ENCODE results near the gene GSS. TPM values are rescaled to one million over a fixed set of nuclear protein-coding genes. Genes with fewer than 3 reads are reported as not detected.

The GSS gene
- total and polyA plus RNA-seq, 2 experiments from 2014 or later = 68.3 to 80.7 TPM

DNA sequence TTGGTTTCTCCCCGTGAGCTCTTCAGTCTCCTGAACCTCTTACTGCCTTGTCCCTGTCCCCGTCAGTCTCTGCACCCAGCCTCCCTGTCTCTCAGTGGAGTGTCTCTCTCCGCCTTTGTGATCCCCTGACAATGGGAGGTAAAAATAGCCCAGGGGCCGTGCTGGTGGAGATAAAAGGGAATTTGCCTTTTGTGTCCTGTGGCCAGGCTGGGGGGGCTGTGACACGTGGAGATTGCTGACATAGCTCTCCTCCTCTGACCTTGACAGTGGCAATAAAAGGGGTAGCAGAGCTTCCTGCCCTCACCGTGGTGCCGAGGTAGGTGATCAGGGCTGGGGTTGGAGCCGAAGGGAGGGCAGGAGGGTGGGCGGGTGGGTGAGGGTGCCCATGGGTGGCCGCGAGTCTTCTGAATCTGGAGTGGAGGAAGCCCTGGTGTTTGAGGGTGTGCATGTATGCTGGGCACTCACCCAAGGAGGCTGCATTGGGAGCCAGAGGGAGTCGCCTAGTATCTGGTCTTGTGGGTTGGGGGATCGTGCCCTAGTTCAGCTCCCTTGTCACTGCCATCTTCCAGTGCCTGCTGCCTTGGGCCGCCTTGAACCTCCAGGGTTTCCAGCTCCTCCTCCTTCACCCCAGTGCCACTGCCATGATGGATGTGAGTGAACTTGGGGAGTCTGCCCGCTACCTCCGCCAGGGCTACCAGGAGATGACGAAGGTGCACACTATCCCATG lies 21.9 kb upstream of the GSS start:
- H3K4me2 ChIP-seq (ENCODE audit: unreplicated experiment) = no peak overlapping the region
- H3K4me1 ChIP-seq (ENCODE audit: insufficient read depth) = no peaks in the 10 kb centered on the region
- no peaks in the 10 kb centered on the region for H3F3A ChIP-seq (ENCODE audit: insufficient read depth)
- no peak overlapping the region for H3K27ac ChIP-seq
- H3K9me3 ChIP-seq (ENCODE audit: low read depth) = no peaks in the 10 kb centered on the region
- H3K9me2 ChIP-seq (ENCODE audit: insufficient read depth) = no peaks in the 10 kb centered on the region
- H3K79me2 ChIP-seq (ENCODE audit: insufficient read depth) = no peaks in the 10 kb centered on the region
- 67 to 69% methylated on average over 12 to 17 of the region's 17 CpGs for WGBS, 2 experiments (ENCODE audit: low coverage in 1 of 2, low lambda C conversion rate in 2 of 2, missing lambda C conversion rate in 2 of 2)
- no peak overlapping the region for H3K9ac ChIP-seq
- H2AFZ ChIP-seq = no peak overlapping the region
- no peak for DNase-seq
- H3K4me3 ChIP-seq = no peak overlapping the region
- H3K36me3 ChIP-seq (ENCODE audit: low read depth) = no peaks in the 10 kb centered on the region
- H4K20me1 ChIP-seq (ENCODE audit: insufficient read depth) = no peaks in the 10 kb centered on the region
- in situ Hi-C loops (cut with MboI) = no loop called here
- TF ChIP-seq EZH2 (IDR thresholded peaks at IDR 0.05; ENCODE audit: insufficient read depth, poor library complexity, severe bottlenecking) (no peak), EZH2phosphoT487 (IDR thresholded peaks at IDR 0.05; ENCODE audit: insufficient read depth, low read depth) (no peak)
- no peaks in the 10 kb centered on the region for H3K27me3 ChIP-seq (replicated peaks; ENCODE audit: insufficient read depth)

DNA sequence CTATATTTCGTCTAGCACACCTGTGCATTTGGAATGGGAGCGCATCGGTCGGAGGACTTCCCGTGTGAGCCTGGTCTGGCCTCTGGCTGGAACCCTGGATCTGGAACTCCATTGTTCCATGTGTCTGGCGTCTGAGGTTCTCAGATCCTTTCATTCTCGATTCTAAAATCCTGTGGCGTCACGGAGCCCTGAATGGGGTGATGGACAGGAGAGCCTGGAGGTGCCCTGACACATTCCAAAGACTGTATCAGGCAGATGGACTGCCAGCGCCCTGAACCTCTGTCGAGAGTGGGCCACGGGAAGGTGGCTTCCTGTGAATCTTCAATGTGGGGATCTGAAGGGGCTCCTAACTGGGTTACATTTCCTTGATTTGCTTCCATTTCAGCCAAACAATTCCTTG lies 20.7 kb upstream of the GSS start:
- Histone ChIP-seq H4K20me1 (ENCODE audit: insufficient read depth) (no peaks in the 10 kb centered on the region), H3K79me2 (ENCODE audit: insufficient read depth) (no peaks in the 10 kb centered on the region), H3K4me3 (no peak overlapping the region), H3K36me3 (ENCODE audit: low read depth) (no peaks in the 10 kb centered on the region), H3K27me3 (replicated peaks; ENCODE audit: insufficient read depth) (no peaks in the 10 kb centered on the region), H3K9ac (no peak overlapping the region), H3K9me3 (ENCODE audit: low read depth) (no peaks in the 10 kb centered on the region), H3K27ac (no peak overlapping the region), H2AFZ (no peak overlapping the region), H3F3A (ENCODE audit: insufficient read depth) (no peaks in the 10 kb centered on the region), H3K4me1 (ENCODE audit: insufficient read depth) (no peaks in the 10 kb centered on the region), H3K9me2 (ENCODE audit: insufficient read depth) (no peaks in the 10 kb centered on the region), H3K4me2 (ENCODE audit: unreplicated experiment) (no peak overlapping the region)
- TF ChIP-seq EZH2 (IDR thresholded peaks at IDR 0.05; ENCODE audit: insufficient read depth, poor library complexity, severe bottlenecking) (no peak), EZH2phosphoT487 (IDR thresholded peaks at IDR 0.05; ENCODE audit: insufficient read depth, low read depth) (no peak)
- DNase-seq = no peak
- in situ Hi-C loops (cut with MboI) = no loop called here
- 78 to 80% methylated on average over 12 of the region's 12 CpGs for WGBS, 2 experiments (ENCODE audit: low coverage in 1 of 2, low lambda C conversion rate in 2 of 2, missing lambda C conversion rate in 2 of 2)

DNA sequence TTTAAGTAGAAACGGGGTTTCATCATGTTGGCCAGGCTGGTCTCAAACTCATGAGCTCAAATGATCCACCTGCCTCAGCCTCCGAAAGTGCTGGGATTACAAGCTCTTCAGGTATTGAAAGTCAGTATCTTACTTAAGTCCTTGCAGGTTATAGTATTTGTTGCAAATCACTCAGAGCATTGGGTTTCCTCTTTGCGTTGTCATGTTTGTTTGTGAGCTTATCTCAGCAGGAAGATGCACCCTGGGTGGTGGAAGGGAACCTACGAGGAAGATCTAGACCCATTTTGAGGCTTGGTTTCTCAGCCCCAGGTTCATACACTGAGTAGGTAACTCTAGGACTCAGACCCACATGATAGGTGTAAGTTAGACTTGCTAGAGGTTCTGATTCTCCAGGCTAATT lies 18.6 kb upstream of the GSS start:
- Histone ChIP-seq H3K9me2 (ENCODE audit: insufficient read depth) (no peaks in the 10 kb centered on the region), H3K9me3 (ENCODE audit: low read depth) (no peaks in the 10 kb centered on the region), H3K4me2 (ENCODE audit: unreplicated experiment) (no peak overlapping the region), H3K4me3 (no peak overlapping the region), H3K9ac (no peak overlapping the region), H3K27ac (no peak overlapping the region), H3K36me3 (ENCODE audit: low read depth) (no peaks in the 10 kb centered on the region), H4K20me1 (ENCODE audit: insufficient read depth) (no peaks in the 10 kb centered on the region), H3K27me3 (replicated peaks; ENCODE audit: insufficient read depth) (no peaks in the 10 kb centered on the region), H3K79me2 (ENCODE audit: insufficient read depth) (no peaks in the 10 kb centered on the region), H3K4me1 (ENCODE audit: insufficient read depth) (no peaks in the 10 kb centered on the region), H3F3A (ENCODE audit: insufficient read depth) (no peaks in the 10 kb centered on the region), H2AFZ (no peak overlapping the region)
- WGBS, 2 experiments (ENCODE audit: low coverage in 1 of 2, low lambda C conversion rate in 2 of 2, missing lambda C conversion rate in 2 of 2) = 43 to 53% methylated on average over 4 of the region's 4 CpGs
- in situ Hi-C loops (cut with MboI) = no loop called here
- no peak for DNase-seq
- TF ChIP-seq EZH2 (IDR thresholded peaks at IDR 0.05; ENCODE audit: insufficient read depth, poor library complexity, severe bottlenecking) (no peak), EZH2phosphoT487 (IDR thresholded peaks at IDR 0.05; ENCODE audit: insufficient read depth, low read depth) (no peak)

DNA sequence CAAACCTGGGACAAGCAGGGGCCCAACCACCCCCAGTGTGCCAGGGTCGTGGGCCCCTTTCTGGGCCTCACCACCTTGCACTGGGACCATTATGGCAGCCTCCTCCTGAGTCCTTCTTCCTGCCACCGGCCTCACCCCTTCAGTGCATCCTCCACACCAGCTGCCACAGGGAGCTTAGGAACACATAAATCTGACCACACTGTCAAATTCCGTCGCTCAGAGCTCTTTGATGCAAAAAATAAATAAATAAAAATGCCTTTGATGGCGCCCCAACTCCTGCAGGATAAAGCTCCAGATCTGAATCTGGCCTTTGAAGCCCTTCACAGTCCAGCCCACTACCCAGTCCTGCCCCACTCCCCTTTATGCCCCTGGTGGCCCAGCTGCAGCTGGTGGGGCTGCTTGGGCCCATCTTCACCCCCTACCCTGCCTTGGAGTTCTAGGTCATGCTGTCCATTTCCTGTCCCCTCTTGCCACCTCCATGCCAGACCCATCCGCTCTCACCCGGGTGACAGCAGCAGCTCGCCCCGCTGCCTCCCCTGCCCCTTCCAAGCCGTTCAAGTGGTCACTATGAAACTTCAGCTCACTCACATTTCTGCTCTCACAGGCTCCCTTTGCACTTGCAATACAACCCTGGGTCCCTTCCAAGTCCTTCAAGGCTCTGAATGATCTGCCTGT lies 16.1 kb upstream of the GSS start:
- Histone ChIP-seq H3K79me2 (ENCODE audit: insufficient read depth) (no peaks in the 10 kb centered on the region), H2AFZ (no peak overlapping the region), H3K27ac (no peak overlapping the region), H3K9ac (no peak overlapping the region), H4K20me1 (ENCODE audit: insufficient read depth) (no peaks in the 10 kb centered on the region), H3K27me3 (replicated peaks; ENCODE audit: insufficient read depth) (no peaks in the 10 kb centered on the region), H3K4me1 (ENCODE audit: insufficient read depth) (no peaks in the 10 kb centered on the region), H3K4me3 (no peak overlapping the region), H3K36me3 (ENCODE audit: low read depth) (no peaks in the 10 kb centered on the region), H3F3A (ENCODE audit: insufficient read depth) (no peaks in the 10 kb centered on the region), H3K4me2 (ENCODE audit: unreplicated experiment) (no peak overlapping the region), H3K9me3 (ENCODE audit: low read depth) (no peaks in the 10 kb centered on the region), H3K9me2 (ENCODE audit: insufficient read depth) (no peaks in the 10 kb centered on the region)
- DNase-seq = no peak
- TF ChIP-seq EZH2 (IDR thresholded peaks at IDR 0.05; ENCODE audit: insufficient read depth, poor library complexity, severe bottlenecking) (no peak), EZH2phosphoT487 (IDR thresholded peaks at IDR 0.05; ENCODE audit: insufficient read depth, low read depth) (no peak)
- in situ Hi-C loops (cut with MboI) = no loop called here
- WGBS, 2 experiments (ENCODE audit: low coverage in 1 of 2, low lambda C conversion rate in 2 of 2, missing lambda C conversion rate in 2 of 2) = 68 to 72% methylated on average over 10 of the region's 10 CpGs
